Measurements from ENCODE around the gene UPF2. TPM values are rescaled to one million over a fixed set of nuclear protein-coding genes. Genes with fewer than 3 reads are reported as not detected.

UPF2 gene
- total RNA-seq, 1 donor from 2014 or later = 14.1 TPM

DNA sequence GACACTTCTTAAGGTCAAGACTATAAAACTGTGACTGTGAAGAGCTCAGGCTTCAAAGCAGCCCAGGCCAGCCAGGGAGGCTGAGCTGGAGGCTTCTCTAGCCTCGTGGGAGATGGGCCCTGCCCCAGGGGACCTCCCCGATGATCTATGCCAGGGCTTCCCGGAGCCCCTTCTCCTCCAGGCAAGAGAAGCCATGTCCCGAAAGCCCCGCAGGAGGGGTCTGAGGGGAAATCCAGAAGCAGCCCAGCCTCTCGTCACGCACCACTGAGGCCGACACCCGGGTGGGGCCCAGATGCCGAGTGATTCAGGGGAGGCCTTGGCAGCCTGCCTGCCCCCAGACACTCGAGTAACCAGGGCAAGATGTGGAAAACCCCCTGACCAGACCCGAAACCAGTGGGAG, 155.8 kb downstream of the UPF2 start:
- no peak for DNase-seq (ENCODE audit: low read depth)

DNA sequence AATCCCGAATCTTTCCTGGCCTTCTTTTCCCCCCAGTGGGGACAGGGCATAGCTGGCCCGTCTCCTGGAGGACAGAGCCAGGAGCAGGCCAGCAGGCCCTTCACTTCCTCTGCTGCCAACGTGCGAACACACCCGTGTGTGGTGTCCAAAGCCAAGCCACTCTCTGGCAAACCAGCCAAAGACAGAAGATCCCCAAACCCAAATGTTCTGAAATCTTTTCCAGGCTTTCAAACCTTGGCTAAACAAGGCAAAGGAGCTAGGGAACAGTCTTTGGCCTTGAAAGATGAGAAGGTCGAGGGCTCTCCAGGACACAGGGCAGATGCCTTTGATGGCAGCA, 156.5 kb downstream of the UPF2 start:
- no peak for DNase-seq (ENCODE audit: low read depth)

DNA sequence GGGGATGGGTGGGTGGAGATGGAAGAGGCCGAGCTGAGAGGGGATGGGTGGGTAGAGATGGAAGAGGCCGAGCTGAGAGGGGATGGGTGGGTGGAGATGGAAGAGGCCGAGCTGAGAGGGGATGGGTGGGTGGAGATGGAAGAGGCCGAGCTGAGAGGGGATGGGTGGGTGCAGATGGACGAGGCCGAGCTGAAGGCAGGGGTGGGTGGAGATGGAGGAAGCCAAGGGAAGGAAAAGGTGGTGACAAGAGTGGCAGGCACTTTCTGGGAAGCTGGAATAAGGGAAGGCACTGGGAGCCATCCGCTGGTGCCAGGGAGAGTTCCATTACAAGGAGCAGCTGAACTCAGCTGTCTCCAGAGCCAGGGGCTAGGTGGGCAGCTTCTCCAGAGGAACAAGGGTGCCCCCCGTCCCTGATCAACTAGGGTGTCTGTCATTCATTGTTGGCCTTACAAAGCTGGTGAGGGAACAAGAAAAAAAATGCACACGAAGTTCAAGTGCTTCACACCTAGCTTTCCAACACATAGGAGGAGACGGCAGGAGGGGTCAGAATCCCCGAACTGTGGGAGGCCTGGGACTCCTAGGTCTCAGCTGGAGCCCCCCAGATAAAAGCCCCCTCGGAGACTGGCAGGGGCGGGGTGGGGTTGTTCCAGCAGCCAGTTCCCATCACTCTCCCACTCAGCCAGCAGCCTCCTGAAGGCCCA, 157.0 kb downstream of the UPF2 start:
- DNase-seq (ENCODE audit: low read depth) = no peak

DNA sequence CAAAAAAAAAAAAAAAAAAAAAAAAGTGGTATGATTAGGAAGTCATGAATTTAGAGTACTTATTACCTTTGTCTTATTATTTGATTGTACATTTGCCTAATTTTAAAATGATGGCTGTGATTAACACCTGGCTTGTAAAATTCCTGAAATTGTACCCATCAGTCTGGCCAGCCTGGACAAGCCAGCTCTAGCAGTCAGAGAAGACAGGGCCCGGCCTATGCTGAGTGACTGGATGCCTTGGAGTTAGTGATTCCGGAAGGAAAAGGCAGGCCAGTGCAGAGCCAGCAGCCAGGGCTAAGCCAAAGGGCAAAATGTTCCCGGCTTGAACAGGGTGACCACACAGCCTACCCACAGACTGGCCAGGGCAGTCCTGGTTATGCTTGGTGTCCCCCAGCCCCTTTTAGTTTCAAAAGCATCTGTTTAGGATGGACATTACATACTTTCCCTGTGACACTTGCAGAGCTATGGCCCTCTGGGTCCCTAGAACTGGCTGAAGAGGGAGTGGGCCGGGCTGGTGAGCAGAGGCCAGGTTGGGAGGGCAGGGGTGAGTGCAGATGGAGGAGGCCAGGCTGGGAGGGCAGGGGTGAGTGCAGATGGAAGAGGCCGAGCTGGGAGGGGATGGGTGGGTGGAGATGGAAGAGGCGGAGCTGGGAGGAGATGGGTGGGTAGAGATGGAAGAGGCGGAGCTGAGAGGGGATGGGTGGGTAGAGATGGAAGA, 157.7 kb downstream of the UPF2 start:
- no peak for DNase-seq (ENCODE audit: low read depth)

GRCh38 chr10:11882646-11883375, 159.8 kb downstream of the UPF2 start:
- no peak for DNase-seq (ENCODE audit: low read depth)

DNA sequence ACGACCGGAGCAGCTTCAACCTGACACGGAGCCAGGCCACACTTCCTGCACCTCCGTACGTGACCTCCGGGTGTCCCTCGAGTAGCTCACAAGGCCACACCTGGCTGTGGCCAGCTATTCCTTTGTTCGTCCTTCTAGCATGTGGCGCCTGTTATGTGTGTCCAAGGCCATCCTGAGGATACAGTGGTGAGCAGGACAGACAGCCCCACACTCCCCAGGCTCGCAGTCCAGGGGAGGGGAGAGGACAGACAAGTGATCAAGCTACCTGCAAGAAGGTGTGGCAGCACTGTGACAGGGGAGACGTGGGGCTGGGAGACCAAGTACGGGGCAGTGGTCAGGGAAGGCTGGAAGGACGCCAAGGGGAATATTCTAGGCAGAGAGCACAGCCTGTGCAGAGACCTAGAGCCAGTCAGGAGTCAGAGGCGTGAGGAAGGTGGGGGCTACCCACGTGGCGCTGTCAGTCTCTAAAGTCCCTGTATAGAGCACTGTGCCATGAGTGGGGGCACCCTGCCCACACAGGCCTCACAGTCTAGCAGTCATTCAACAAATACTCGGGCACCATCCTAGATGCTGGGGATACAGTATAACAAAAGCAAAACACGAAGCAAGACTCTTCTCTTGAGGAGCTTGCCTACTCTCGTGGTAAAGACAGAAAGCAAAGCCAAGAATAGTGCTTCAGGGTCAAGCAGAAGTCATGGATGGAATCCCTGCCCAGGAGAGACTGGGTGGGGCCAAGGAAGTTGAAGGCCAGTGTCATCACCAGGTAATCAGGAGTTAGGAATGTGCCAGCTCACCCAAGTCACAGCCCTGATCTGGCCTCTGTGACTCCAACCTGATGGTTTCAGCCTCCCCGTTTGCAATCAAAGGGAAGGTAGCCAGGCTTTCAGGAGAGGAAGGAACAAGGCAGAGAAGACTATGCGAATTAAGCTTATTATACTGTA, 160.9 kb downstream of the UPF2 start:
- DNase-seq (ENCODE audit: low read depth) = no peak

DNA sequence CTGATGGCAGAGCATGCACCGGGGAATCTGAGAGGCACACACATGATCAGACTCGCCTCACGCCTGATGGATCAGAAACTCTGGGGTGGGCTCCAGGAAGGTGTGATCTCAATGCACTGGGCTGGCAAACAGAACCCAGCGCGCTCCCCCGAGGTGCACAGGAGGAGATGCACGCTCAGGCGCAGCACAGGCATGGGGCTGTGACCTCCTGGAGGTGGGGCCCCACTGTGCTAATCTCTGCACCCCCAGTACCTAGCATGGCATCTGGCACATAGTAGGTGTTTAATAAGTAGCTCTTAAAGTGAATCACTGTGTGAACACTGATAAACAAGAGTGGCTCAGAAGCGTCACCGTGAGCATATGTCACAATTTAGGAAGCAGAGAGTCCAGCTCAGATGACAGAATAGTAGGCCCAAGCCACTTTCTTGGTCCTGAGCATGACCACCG, 161.6 kb downstream of the UPF2 start:
- no peak for DNase-seq (ENCODE audit: low read depth)

- no peak for DNase-seq (ENCODE audit: low read depth)
Measured at GRCh38 chr10:11880151-11881029, 162.2 kb downstream of the UPF2 start.

DNA sequence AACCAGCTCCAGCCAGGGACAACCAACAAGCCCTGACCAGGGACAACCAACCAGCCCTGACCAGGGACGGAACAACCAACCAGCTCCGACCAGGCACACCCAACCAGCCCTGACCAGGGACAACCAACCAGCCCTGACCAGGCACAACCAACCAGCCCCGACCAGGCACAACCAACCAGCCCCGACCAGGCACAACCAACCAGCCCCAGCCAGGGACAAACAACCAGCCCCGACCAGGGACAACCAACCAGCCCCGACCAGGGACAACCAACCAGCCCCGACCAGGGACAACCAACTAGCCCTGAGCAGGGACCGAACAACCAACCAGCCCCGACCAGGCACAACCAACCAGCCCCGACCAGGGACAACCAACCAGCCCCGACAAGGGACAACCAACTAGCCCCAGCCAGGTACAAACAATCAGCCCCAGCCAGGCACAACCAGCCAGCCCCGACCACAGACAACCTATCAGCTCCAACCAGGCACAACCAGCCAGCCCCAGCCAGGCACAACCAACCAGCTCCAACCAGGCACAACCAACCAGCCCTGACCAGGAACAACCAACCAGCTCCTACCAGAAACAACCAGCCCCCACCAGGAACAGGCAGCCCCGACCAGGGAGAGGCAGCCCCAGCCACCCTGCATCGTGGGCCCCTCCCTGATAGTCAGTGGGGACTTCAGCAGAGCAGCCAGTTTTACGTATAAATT, 163.1 kb downstream of the UPF2 start:
- no peak for DNase-seq (ENCODE audit: low read depth)

DNA sequence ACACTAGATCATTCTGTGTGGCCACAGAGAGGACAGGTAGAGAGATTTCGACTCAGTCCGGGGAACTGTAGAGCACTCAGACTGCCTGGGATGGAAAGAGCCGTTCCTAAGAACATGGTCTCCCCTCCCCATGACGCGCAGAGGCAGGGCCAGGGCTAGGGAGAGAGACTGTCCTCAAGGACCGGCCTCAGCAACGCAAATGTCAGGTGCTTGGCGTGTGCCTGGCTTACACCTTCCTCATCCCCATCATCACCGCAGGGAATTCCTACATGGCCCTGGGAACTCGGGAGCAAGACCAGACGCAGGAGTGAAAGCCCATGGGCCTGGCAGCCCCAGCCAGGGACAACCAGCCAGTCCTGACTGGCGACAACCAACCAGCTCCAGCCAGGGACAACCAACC, 163.8 kb downstream of the UPF2 start:
- no peak for DNase-seq (ENCODE audit: low read depth)

DNA sequence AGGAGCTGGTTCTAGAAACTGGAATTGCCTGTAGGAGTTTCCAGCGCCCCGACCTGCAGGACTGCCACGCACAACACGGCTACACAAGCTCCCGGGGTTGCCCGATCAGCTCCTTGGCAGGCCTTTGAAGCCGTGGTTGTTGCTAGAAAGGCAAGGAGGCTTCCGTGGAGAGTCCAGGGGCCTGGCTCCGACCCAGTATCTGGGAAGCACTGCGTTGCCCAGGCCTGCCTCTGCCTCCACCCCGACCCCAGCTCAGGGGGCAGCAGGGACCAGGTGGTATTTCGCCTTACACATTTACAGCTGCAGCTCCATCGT, 165.1 kb downstream of the UPF2 start:
- no peak for DNase-seq (ENCODE audit: low read depth)

DNA sequence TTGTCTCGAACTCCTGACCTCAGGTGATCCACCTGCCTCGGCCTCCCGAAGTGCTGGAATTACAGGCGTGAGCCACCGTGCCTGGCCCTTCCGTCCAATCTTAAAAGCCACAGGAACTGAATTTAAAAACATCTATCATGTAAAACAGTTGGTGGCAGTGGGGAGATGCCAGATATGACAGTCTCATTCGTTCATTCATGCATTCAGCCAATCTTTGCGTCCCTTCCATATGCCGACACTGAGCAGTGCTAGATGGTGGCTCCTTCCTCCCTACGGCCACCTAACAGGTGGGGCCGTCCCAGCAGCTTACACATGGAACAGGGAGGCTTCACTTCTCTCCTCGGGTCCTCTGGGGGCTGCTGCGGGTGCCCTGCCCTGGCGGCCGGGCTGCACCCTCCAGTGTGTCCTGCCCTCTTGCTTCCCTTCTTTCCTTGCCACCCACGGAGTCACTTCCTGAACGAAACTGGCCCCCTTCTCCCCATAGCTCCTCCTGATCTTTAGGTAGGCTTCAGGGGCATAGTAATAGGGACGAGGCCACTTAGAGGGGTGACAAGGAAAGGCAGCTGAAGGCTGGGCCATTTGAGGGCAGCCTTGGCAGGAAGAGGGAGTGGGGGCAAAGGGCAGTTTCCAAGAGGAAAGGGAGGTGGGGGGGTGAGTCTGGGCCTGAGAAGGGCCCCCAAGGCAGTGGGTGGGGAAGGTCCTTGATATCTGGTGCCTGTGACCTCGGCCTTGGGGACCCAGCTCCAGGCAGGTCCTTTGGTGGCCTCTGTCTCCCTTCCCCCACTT, 165.6 kb downstream of the UPF2 start:
- no peak for DNase-seq (ENCODE audit: low read depth)

GRCh38 chr10:11876324-11876723, 166.3 kb downstream of the UPF2 start:
- DNase-seq (ENCODE audit: low read depth) = no peak

DNA sequence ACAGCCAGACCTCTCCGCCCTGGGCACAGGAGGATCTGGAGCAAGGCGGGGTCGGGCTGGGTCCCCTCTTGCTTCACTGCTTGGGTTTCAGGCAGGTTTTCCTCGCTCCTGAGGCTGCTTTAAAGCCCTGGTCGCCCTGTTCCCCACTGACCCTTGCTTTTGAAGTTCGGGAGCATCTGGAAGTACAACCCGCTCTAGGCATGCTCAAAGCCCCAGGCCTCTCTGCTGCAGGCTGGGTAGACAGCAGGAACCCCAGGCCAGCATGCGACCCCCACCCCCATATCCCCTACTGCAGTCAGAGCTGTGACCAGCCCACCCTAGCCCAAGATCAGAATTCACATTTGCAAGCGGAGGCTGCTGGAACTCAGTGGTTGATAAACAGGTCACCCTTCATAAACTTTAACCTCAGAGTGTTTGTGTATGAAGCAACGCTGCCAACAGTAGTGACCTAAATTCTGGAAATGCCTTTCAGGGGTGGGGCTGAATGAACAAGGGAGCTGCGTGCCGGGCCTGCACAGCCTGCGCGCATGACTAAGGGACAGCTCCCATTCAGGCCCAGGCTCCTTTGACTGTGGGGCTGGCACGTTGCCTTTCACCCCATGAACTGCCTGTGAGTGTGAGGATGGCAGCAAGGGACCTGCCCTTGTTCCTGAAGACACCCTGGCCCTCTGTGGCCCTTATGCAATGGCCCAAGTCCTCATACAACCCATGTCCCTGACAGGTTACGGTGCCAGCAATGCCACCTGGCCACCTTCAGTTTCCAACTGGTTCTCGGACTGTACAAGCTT, 166.9 kb downstream of the UPF2 start:
- peak; percentile 96 for DNase-seq (ENCODE audit: low read depth)

DNA sequence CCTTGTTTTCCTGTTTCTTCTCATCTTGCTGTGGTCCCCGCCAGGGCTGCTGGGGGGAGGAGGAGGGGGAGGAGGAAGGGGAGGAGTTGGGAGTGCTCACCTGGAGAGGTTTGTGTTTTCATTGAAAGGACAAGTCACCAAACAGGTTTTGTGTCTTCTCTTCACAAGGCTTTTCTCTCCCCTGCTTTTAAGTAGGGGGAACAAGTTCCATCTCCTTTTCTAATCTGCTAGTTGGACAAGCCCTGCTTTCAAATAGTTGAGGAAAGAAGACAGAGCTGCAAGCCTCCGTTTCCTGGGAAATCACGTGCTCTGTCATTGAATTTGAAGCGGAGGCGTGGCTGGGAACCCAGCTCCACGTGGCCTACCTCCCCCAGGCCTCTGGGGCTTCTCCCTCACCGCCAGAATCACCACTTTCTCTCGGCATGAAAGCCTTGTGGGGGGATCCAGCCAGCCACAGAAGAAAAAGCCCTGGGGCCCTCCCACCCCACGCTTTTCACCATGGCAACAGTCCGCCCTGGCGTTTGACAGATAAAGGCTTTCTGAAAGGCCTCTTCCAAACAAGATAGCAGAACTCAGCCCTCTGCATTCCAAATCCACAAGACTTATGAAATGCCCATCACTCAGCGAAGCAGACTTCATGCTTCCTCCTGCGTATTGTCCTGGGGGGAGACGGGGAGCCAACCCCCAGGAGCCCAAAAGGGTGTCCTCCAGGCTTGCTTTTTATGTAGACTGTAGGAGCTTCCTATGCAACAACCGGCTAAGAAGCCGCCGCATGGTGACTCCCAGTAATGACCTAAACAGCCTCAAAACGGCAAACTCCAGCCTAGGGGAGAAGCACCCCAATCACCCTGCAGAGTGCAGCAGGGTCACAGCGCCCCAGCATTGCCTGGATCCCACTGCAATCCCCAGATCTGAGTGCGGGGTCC, 167.8 kb downstream of the UPF2 start:
- no peak for DNase-seq (ENCODE audit: low read depth)

GRCh38 chr10:11871466-11871865, 171.1 kb downstream of the UPF2 start:
- DNase-seq (ENCODE audit: low read depth) = peak; percentile 43

DNA sequence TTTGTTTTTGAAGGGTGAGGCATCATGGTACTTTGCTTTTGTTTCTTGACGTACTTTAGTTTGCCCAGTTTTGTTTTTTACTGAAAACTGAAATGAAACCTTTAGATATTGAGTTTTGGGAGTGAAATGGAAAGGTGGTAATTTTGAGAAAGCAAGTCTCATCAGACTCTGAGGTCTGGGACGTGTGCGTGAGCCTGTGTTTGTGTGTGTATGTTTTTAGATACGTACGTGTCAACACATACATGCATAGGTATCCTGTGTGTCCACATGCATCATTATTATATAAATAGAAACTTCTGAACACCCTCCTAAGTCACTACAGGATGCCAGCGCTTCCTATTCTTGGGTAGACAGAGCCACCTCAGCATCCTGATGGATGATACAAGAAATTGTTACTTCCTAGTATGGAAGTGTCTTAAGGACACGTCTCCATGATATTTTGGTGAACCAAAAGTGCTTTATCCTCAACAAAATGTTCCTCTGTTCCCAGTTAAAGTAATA, 171.7 kb downstream of the UPF2 start:
- no peak for DNase-seq (ENCODE audit: low read depth)

Measured in myocyte (in vitro differentiated cells).